Fibroblast of lung (primary cell): ENCODE measurements around the gene GMPPB. TPM values are rescaled to one million over a fixed set of nuclear protein-coding genes. Genes with fewer than 3 reads are reported as not detected.

Experiments used
- DNase-seq, 2 donors: peaks; one replicate each; pipeline versions ENCODE4 v3.0.0 to v3.0.0-alpha.2; 2010; ENCODE audit warnings: low read depth in 2 of 2
- H2AFZ ChIP-seq: 2 replicates; pipeline ENCODE4 v1.5.1; 2012; ENCODE audit warnings: low read length, control low read depth, inconsistent platforms
- H3K27ac ChIP-seq: 2 replicates; pipeline ENCODE4 v1.5.1; 2011; ENCODE audit warnings: low read length, control low read depth; ENCODE audit not compliant: insufficient read depth
- H3K27me3 ChIP-seq: 2 replicates; pipeline ENCODE4 v1.5.1; 2011; ENCODE audit warnings: mild to moderate bottlenecking, low read length; ENCODE audit not compliant: control insufficient read depth, insufficient read depth
- H3K36me3 ChIP-seq: 2 replicates; pipeline ENCODE4 v1.5.1; 2011; ENCODE audit warnings: low read length; ENCODE audit not compliant: control insufficient read depth, insufficient read depth
- H3K4me1 ChIP-seq: 2 replicates; pipeline ENCODE4 v1.5.1; 2011; ENCODE audit warnings: low read length; ENCODE audit not compliant: control insufficient read depth, insufficient read depth; ENCODE audit errors: extremely low read depth
- H3K4me2 ChIP-seq: 2 replicates; pipeline ENCODE4 v1.5.1; 2011; ENCODE audit warnings: low read length, control low read depth; ENCODE audit not compliant: insufficient read depth; ENCODE audit errors: extremely low read depth
- H3K4me3 ChIP-seq, 4 experiments: fragments of 200-600 bp in 1 of 4; sonication (generic) in 1 of 4; replicated peaks in 1 of 4; 2 replicates each; pipeline ENCODE4 v1.5.1; 2011 to 2016; ENCODE audit warnings: low read length in 4 of 4, low read depth in 3 of 4, mild to moderate bottlenecking in 3 of 4, control low read depth in 2 of 4, inconsistent platforms in 1 of 4, mixed read lengths in 1 of 4; ENCODE audit not compliant: insufficient read depth in 1 of 4; ENCODE audit errors: control extremely low read depth in 1 of 4
- H3K79me2 ChIP-seq: 2 replicates; pipeline ENCODE4 v1.5.1; 2012; ENCODE audit warnings: mild to moderate bottlenecking, low read length, inconsistent platforms; ENCODE audit not compliant: control insufficient read depth, insufficient read depth
- H3K9ac ChIP-seq: 2 replicates; pipeline ENCODE4 v1.5.1; 2011; ENCODE audit warnings: mild to moderate bottlenecking, low read length, control low read depth; ENCODE audit not compliant: insufficient read depth
- H3K9me3 ChIP-seq: 2 replicates; pipeline ENCODE4 v1.5.1; 2012; ENCODE audit warnings: low read depth, low read length; ENCODE audit not compliant: control insufficient read depth, insufficient read depth
- H4K20me1 ChIP-seq: 2 replicates; pipeline ENCODE4 v1.5.1; 2011; ENCODE audit warnings: low read length; ENCODE audit not compliant: control insufficient read depth, insufficient read depth; ENCODE audit errors: extremely low read depth
- EZH2 ChIP-seq: IDR thresholded peaks from 2 replicates; pipeline ENCODE4 v1.5.1; 2012; ENCODE audit warnings: low read length, control low read depth, mild to moderate bottlenecking; ENCODE audit errors: missing control alignments
- polyA plus RNA-seq, 2 donors: library from polyadenylated mRNA; depleted of rRNA in 1 of 2; stranded (reverse) in 1 of 2; unstranded in 1 of 2; fragments of >200 nt; gene quantifications; 2 replicates each; pipeline ENCODE4 v1.2.1, GENCODE V29; 2011 to 2012; ENCODE audit warnings: missing spikeins in 1 of 2
- total RNA-seq: library from RNA; depleted of rRNA; stranded (reverse); fragments of >200 nt; gene quantifications from 2 replicates; pipeline ENCODE4 v1.2.1, GENCODE V29; 2014
- TF ChIP-seq, protein P1 (sequence below), 2 donors: IDR thresholded peaks in 1 of 2; conservative IDR thresholded peaks in 1 of 2; 1 replicate in 1 of 2; 2 replicates in 1 of 2; pipeline ENCODE4 v1.5.1; 2011 to 2012; ENCODE audit warnings: low read length in 2 of 2, control low read depth in 1 of 2, inconsistent platforms in 1 of 2, low read depth in 1 of 2, mild to moderate bottlenecking in 1 of 2

GMPPB gene
- total and polyA plus RNA-seq, 2 donors (not counting 1 experiment from before 2014, with no cell fraction given) = 13.7 to 14.4 TPM

DNA sequence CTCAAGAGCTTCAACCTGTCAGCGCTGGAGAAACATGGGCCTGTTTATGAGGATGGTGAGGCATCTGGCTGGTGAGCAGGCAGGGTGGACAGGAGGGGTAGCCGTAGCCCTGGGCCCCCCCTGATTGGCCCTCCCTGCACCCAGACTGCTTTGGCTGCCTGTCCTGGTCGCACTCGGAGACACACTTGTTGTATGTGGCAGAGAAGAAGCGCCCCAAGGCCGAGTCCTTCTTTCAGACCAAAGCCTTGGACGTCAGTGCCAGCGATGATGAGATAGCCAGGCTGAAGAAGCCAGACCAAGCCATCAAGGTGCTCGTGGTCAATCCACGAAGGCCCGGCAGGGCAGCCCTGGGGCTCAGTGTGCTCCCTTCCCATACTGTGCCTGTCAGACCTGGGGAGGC is 47.8 kb downstream of the GMPPB start:
- DNase-seq = no peak
- H3K36me3 ChIP-seq = peaks cover 28% of the 10 kb centered on the region
- no peak for TF ChIP-seq EZH2
- TF ChIP-seq, protein P1, sequence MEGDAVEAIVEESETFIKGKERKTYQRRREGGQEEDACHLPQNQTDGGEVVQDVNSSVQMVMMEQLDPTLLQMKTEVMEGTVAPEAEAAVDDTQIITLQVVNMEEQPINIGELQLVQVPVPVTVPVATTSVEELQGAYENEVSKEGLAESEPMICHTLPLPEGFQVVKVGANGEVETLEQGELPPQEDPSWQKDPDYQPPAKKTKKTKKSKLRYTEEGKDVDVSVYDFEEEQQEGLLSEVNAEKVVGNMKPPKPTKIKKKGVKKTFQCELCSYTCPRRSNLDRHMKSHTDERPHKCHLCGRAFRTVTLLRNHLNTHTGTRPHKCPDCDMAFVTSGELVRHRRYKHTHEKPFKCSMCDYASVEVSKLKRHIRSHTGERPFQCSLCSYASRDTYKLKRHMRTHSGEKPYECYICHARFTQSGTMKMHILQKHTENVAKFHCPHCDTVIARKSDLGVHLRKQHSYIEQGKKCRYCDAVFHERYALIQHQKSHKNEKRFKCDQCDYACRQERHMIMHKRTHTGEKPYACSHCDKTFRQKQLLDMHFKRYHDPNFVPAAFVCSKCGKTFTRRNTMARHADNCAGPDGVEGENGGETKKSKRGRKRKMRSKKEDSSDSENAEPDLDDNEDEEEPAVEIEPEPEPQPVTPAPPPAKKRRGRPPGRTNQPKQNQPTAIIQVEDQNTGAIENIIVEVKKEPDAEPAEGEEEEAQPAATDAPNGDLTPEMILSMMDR (conservative IDR thresholded peaks at IDR 0.05 in 1 of 2, IDR thresholded peaks at IDR 0.05 in 1 of 2; ENCODE audit: low read depth in 1 of 2, low read length in 2 of 2) = no peak

DNA sequence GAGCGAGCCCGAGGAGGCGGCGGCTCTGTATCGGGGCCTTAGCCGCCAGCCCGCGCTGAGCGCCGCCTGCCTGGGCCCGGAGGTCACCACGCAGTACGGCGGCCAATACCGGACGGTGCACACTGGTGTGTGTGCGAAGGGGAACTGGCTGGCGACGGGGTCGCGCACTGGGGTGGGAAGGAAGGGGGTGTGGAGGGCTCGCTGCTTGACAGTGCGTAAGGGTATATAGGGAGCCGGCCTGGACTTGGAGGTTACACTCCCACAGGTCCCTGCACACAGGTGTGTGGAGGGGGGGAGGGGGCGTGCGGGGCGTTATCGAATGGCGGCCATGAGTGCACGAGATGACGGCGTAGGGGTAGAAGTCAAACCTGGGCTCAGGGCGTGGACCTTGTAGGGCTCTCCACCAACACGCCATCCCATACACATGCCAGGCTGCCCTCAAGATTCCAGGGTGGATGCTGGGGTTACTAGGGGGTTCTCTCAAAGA is 49.2 kb downstream of the GMPPB start:
- no peak for DNase-seq
- Histone ChIP-seq H3K9ac (peak overlapping the region; percentile 89), H3K9me3 (no peaks in the 10 kb centered on the region), H4K20me1 (no peaks in the 10 kb centered on the region), H3K36me3 (peaks cover 21% of the 10 kb centered on the region), H3K27ac (peak overlapping the region; percentile 97), H3K4me1 (peaks cover 6% of the 10 kb centered on the region), H3K79me2 (peaks cover 11% of the 10 kb centered on the region), H3K27me3 (no peaks in the 10 kb centered on the region), H3K4me3 (peak overlapping the region; percentile 72 to 90 (median 81)), H2AFZ (peak overlapping the region; percentile 43), H3K4me2 (peak overlapping the region; percentile 94)
- TF ChIP-seq, protein P1 (conservative IDR thresholded peaks at IDR 0.05 in 1 of 2, IDR thresholded peaks at IDR 0.05 in 1 of 2; ENCODE audit: low read depth in 1 of 2, low read length in 2 of 2) = no peak
- TF ChIP-seq EZH2 = no peak

More for the DNA sequence above, 47.8 kb downstream of the GMPPB start:
- H3K9me3 ChIP-seq = no peaks in the 10 kb centered on the region
- no peaks in the 10 kb centered on the region for H4K20me1 ChIP-seq
- H3K4me3 ChIP-seq = no peak overlapping the region
- no peak overlapping the region for H3K4me2 ChIP-seq
- no peak overlapping the region for H3K9ac ChIP-seq
- H2AFZ ChIP-seq = no peak overlapping the region
- H3K27me3 ChIP-seq = no peaks in the 10 kb centered on the region
- no peak overlapping the region for H3K27ac ChIP-seq
- H3K4me1 ChIP-seq = peaks cover 6% of the 10 kb centered on the region
- peaks cover 11% of the 10 kb centered on the region for H3K79me2 ChIP-seq

DNA sequence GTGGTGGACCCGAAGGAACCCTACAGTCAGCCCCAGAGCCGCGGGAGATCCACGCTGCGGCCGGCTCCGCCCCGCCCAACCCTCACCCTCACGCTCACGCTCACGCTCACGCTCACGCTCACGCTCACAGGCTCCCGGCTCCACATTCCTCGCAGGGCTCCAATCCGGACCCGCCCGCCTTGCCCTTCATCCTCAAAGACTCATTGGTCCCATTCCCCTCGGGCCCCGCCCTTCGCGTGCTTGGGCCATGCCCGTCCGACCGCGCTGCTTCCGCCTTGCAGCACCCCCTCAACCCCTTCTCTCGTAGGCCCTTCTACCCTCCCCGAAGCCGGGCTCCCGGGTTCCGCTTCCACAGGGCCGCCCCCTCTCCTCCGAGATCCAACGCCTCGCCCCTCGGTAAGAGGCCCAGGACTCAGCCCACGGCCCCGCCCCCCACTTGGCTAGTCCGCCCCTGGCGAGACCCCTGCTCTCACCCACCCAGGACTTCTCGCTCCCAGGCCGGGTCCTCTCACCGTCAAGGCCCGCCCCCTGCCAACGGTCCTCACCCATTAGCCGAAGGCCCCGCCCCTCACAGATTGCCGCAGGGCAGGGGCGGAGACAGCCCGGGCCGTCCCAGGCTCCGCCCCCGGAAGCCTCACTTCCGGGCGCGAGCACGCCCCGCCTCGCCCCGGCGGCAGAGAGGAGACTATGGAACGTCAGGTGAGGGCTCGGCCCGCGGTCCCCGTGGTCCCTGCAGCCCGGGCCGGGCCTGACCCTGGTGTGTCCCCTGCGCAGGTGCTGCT is 49.8 kb downstream of the GMPPB start, which contains the start of gene APEH:
Gene APEH (plus strand): TSS at position 637 of the 782 bp plus-strand sequence. CDS start 51 bp downstream, at position 688.
- Histone ChIP-seq H3K4me3 (peak within 1 kb of the TSS; percentile 72 to 90 (median 81)), H3K27me3 (no peaks in the 10 kb centered on the region), H3K36me3 (peaks cover 17% of the 10 kb centered on the region), H3K79me2 (peaks cover 11% of the 10 kb centered on the region), H4K20me1 (no peaks in the 10 kb centered on the region), H3K4me1 (peaks cover 6% of the 10 kb centered on the region), H3K9me3 (no peaks in the 10 kb centered on the region), H3K9ac (peak within 1 kb of the TSS; percentile 89), H3K4me2 (peak within 1 kb of the TSS; percentile 95), H2AFZ (peak within 1 kb of the TSS; percentile 45), H3K27ac (peak within 1 kb of the TSS; percentile 97)
- TF ChIP-seq, protein P1 (conservative IDR thresholded peaks at IDR 0.05 in 1 of 2, IDR thresholded peaks at IDR 0.05 in 1 of 2; ENCODE audit: low read depth in 1 of 2, low read length in 2 of 2) = no peak
- no peak for TF ChIP-seq EZH2
- peak; percentile 97 to 98 for DNase-seq
